ENCODE results near the gene IL11RA.

DNA sequence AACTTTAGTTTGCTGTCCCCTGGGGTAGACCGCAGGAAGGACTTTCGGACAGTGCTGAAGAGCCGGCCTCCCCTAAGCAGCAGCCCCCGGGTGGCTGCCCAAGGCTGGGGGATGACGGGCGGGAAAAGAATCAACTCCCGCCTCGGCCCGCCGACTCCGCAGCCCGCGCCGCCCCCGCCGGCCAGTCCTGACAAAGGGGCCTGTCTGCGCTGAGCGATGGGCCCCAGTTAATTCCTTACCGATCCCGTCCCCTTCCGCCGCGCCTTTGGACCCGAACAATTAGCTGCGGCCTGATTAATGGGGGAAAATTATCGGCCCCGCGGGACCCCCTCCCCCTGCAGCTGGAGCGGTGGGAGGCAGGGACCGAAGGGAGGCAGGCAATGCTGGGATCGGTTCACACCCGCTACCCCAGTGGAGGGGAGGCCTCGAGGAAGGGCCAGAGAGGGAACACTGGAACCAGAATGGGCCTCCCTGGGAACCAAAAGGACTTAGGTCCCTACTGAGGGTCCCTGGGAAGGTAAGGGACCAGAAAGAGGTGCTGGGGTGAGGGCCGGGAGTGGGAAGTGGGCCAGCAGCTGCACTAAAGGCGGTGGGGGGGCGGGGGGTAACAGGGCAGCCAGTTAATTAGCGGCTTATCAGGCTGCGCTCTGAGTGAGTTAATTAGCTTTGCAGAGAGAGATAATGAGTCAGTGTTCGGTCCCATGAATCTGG, 27.4 kb upstream of the IL11RA start:
- no peak for TF ChIP-seq POLR2A (IDR thresholded peaks at IDR 0.05)
- TF ChIP-seq, protein P1, sequence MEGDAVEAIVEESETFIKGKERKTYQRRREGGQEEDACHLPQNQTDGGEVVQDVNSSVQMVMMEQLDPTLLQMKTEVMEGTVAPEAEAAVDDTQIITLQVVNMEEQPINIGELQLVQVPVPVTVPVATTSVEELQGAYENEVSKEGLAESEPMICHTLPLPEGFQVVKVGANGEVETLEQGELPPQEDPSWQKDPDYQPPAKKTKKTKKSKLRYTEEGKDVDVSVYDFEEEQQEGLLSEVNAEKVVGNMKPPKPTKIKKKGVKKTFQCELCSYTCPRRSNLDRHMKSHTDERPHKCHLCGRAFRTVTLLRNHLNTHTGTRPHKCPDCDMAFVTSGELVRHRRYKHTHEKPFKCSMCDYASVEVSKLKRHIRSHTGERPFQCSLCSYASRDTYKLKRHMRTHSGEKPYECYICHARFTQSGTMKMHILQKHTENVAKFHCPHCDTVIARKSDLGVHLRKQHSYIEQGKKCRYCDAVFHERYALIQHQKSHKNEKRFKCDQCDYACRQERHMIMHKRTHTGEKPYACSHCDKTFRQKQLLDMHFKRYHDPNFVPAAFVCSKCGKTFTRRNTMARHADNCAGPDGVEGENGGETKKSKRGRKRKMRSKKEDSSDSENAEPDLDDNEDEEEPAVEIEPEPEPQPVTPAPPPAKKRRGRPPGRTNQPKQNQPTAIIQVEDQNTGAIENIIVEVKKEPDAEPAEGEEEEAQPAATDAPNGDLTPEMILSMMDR (IDR thresholded peaks at IDR 0.05) = no peak

All from uterus (tissue), 2 donors.